IMR-90 (cell line): ENCODE measurements around the gene KIF16B.

ENCODE experiments used
- CEBPB ChIP-seq: IDR thresholded peaks from 2 replicates; pipeline ENCODE4 v1.6.1; 2012; ENCODE audit warnings: low read depth, low read length, improper control_type of control experiment
- MAZ ChIP-seq: IDR thresholded peaks from 2 replicates; pipeline ENCODE4 v1.6.1; 2012; ENCODE audit warnings: low read depth, mild to moderate bottlenecking, low read length, improper control_type of control experiment, moderate library complexity, borderline replicate concordance
- MXI1 ChIP-seq: IDR thresholded peaks from 2 replicates; pipeline ENCODE4 v1.6.1; 2012; ENCODE audit warnings: low read depth, mild to moderate bottlenecking, low read length, moderate library complexity, borderline replicate concordance
- NFE2L2 ChIP-seq: fragments of 150-350 bp; IDR thresholded peaks from 2 replicates; pipeline ENCODE4 v1.6.1; 2016; ENCODE audit warnings: low read depth, mild to moderate bottlenecking, low read length
- POLR2A ChIP-seq: IDR thresholded peaks from 2 replicates; pipeline ENCODE4 v1.6.1; 2012; ENCODE audit warnings: mild to moderate bottlenecking, low read depth, low read length
- RAD21 ChIP-seq: IDR thresholded peaks from 2 replicates; pipeline ENCODE4 v1.6.1; 2012; ENCODE audit warnings: low read length, improper control_type of control experiment
- RCOR1 ChIP-seq: IDR thresholded peaks from 2 replicates; pipeline ENCODE4 v1.6.1; 2012; ENCODE audit warnings: mild to moderate bottlenecking, low read length, improper control_type of control experiment; ENCODE audit not compliant: insufficient replicate concordance
- RFX5 ChIP-seq: IDR thresholded peaks from 2 replicates; pipeline ENCODE4 v1.8.0; 2012; ENCODE audit warnings: low read depth, mild to moderate bottlenecking, low read length, moderate library complexity
- TF ChIP-seq, protein P1 (sequence below): conservative IDR thresholded peaks from 2 replicates; pipeline ENCODE4 v1.5.1; 2012; ENCODE audit warnings: mild to moderate bottlenecking, low read depth, low read length, improper control_type of control experiment
- TF ChIP-seq, protein P2 (sequence below): fragments of 150-350 bp; IDR thresholded peaks from 2 replicates; pipeline ENCODE4 v1.6.1; 2016; ENCODE audit warnings: low read depth, mild to moderate bottlenecking, low read length, moderate library complexity, borderline replicate concordance
- TF ChIP-seq, protein P3 (sequence below): fragments of 150-350 bp; IDR thresholded peaks from 2 replicates; pipeline ENCODE4 v1.6.1; 2017; ENCODE audit warnings: mild to moderate bottlenecking, antibody characterized with exemption, low read length, low read depth

DNA sequence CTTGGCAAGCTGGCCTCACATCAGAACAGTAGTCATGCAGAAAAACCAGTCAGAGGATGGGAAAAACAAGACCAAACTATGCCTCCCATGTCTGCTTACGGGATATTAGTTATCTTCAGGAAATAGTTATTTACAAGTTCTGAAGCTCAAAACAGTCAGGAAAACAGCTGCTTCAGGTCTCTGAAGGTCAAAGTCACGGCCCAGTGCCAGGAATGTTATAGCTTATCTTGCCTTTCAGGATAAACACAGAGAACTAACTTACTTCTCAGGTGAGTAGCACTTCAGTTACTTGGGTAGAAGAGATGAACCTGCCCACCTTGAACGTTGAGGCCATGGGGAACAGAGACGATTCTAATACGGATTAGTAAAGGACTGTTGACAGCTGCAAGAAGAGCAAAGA, 310.7 kb downstream of the KIF16B start:
- TF ChIP-seq, protein P1, sequence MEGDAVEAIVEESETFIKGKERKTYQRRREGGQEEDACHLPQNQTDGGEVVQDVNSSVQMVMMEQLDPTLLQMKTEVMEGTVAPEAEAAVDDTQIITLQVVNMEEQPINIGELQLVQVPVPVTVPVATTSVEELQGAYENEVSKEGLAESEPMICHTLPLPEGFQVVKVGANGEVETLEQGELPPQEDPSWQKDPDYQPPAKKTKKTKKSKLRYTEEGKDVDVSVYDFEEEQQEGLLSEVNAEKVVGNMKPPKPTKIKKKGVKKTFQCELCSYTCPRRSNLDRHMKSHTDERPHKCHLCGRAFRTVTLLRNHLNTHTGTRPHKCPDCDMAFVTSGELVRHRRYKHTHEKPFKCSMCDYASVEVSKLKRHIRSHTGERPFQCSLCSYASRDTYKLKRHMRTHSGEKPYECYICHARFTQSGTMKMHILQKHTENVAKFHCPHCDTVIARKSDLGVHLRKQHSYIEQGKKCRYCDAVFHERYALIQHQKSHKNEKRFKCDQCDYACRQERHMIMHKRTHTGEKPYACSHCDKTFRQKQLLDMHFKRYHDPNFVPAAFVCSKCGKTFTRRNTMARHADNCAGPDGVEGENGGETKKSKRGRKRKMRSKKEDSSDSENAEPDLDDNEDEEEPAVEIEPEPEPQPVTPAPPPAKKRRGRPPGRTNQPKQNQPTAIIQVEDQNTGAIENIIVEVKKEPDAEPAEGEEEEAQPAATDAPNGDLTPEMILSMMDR: no peak
- TF ChIP-seq, protein P2, sequence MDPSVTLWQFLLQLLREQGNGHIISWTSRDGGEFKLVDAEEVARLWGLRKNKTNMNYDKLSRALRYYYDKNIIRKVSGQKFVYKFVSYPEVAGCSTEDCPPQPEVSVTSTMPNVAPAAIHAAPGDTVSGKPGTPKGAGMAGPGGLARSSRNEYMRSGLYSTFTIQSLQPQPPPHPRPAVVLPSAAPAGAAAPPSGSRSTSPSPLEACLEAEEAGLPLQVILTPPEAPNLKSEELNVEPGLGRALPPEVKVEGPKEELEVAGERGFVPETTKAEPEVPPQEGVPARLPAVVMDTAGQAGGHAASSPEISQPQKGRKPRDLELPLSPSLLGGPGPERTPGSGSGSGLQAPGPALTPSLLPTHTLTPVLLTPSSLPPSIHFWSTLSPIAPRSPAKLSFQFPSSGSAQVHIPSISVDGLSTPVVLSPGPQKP: no peak
- no peak for TF ChIP-seq POLR2A
- TF ChIP-seq RFX5: no peak
- no peak for TF ChIP-seq RAD21
- TF ChIP-seq NFE2L2: no peak
- TF ChIP-seq CEBPB: no peak
- TF ChIP-seq MXI1: no peak
- TF ChIP-seq MAZ: no peak
- TF ChIP-seq RCOR1: no peak
- TF ChIP-seq, protein P3, sequence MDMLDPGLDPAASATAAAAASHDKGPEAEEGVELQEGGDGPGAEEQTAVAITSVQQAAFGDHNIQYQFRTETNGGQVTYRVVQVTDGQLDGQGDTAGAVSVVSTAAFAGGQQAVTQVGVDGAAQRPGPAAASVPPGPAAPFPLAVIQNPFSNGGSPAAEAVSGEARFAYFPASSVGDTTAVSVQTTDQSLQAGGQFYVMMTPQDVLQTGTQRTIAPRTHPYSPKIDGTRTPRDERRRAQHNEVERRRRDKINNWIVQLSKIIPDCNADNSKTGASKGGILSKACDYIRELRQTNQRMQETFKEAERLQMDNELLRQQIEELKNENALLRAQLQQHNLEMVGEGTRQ: no peak
